ENCODE data around the gene SHC3. TPM values are rescaled to one million over a fixed set of nuclear protein-coding genes. Genes with fewer than 3 reads are reported as not detected.

SHC3 gene
- total RNA-seq, 2 experiments from 2014 or later = 0.03 TPM; not detected in 1

DNA sequence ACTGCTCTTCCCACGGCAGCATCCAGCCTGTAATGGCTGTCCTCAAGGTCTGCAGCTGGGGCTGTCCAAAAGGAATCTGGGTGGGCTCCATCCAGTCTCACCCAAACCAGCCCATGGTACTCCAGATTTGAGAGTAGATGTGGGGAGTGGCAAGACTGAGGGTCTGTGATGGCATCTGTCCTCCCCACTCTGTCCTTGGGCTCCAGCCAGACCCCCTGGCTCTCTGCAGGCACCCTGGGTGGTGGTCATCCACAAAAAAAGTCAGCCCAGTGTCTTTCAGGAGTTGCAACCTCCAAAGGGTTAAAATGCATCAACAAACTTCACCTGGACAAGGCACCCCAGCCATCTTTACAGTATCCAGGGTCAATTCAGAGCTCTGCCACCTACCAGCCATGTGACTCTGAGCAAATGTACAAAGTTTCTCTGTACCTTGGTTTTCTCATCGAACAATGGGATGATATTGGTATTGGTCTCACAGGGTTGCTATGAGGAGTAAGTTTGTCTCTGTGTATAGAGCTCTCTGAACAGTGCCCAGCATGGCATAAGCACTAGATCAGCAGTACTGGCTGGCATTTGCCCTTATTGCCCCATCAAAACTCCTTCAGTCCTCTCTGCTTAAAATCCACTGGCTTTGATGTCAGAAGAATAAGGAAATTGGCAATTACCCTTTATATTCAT lies 194.6 kb downstream of the SHC3 start:
- no peak for TF ChIP-seq EZH2phosphoT487 (IDR thresholded peaks at IDR 0.05; ENCODE audit: borderline replicate concordance, low read depth, low read length)
- TF ChIP-seq, protein P1, sequence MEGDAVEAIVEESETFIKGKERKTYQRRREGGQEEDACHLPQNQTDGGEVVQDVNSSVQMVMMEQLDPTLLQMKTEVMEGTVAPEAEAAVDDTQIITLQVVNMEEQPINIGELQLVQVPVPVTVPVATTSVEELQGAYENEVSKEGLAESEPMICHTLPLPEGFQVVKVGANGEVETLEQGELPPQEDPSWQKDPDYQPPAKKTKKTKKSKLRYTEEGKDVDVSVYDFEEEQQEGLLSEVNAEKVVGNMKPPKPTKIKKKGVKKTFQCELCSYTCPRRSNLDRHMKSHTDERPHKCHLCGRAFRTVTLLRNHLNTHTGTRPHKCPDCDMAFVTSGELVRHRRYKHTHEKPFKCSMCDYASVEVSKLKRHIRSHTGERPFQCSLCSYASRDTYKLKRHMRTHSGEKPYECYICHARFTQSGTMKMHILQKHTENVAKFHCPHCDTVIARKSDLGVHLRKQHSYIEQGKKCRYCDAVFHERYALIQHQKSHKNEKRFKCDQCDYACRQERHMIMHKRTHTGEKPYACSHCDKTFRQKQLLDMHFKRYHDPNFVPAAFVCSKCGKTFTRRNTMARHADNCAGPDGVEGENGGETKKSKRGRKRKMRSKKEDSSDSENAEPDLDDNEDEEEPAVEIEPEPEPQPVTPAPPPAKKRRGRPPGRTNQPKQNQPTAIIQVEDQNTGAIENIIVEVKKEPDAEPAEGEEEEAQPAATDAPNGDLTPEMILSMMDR (conservative IDR thresholded peaks at IDR 0.05; ENCODE audit: low read length) = no peak
- H2AFZ ChIP-seq (ENCODE audit: low read length) = no peak overlapping the region
- no peak overlapping the region for H3K27ac ChIP-seq (ENCODE audit: low read depth, low read length, poor library complexity, severe bottlenecking)
- BruUV-seq (replicated peaks) = no TSS peak
- H3K4me1 ChIP-seq (ENCODE audit: insufficient read depth, low read length, poor library complexity, severe bottlenecking) = peaks cover 3% of the 10 kb centered on the region
- intact Hi-C loops (cut with micrococcal nuclease; ENCODE audit: unreplicated experiment) = no loop called here
- no peak overlapping the region for H3K4me3 ChIP-seq (ENCODE audit: low read depth, low read length, poor library complexity, severe bottlenecking)
- CTCF ChIA-PET (ENCODE audit: unreplicated experiment) = no interaction called here
- H3K4me2 ChIP-seq (ENCODE audit: low read length) = no peak overlapping the region
- H3K9me3 ChIP-seq (ENCODE audit: low read length) = no peaks in the 10 kb centered on the region
- H3K9me2 ChIP-seq (ENCODE audit: insufficient read depth, low read length) = no peaks in the 10 kb centered on the region
- no peaks in the 10 kb centered on the region for H4K20me1 ChIP-seq (ENCODE audit: insufficient read depth, low read length)
- H3K36me3 ChIP-seq (ENCODE audit: insufficient read depth, low read length) = no peaks in the 10 kb centered on the region
- POLR2A ChIA-PET = no interaction called here
- no peak for DNase-seq (ENCODE audit: low spot score)
- H3K79me2 ChIP-seq (ENCODE audit: insufficient read depth, low read depth, low read length) = no peaks in the 10 kb centered on the region

DNA sequence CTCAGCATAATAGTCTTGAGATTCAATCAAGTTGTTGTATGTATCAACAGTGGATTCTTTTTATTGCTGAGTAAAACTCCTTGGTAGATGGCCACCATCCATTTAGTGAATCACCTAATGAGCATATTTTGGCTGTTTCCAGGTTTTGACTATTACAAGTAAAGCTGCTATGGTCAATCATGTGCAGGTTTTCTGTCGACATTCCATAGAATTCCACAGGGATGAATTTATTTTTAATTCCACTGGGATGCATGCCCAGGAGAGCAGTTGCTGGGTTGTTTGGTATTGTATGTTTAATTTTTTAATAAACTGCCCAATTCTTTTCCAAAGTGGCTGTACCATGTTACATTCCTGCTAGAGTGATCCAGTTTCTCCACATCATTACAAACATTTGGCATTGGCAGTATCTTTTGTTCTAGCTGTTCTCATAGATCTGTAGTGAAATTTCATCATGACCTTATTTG lies 197.8 kb downstream of the SHC3 start:
- intact Hi-C loops (cut with micrococcal nuclease; ENCODE audit: unreplicated experiment) = no loop called here
- BruUV-seq (replicated peaks) = no TSS peak
- DNase-seq (ENCODE audit: low spot score) = no peak
- H3K4me3 ChIP-seq (ENCODE audit: low read depth, low read length, poor library complexity, severe bottlenecking) = no peak overlapping the region
- H3K27ac ChIP-seq (ENCODE audit: low read depth, low read length, poor library complexity, severe bottlenecking) = no peak overlapping the region
- H3K4me2 ChIP-seq (ENCODE audit: low read length) = no peak overlapping the region
- POLR2A ChIA-PET = no interaction called here
- H3K4me1 ChIP-seq (ENCODE audit: insufficient read depth, low read length, poor library complexity, severe bottlenecking) = no peaks in the 10 kb centered on the region
- TF ChIP-seq EZH2phosphoT487 (IDR thresholded peaks at IDR 0.05; ENCODE audit: borderline replicate concordance, low read depth, low read length) = no peak
- TF ChIP-seq, protein P1 (conservative IDR thresholded peaks at IDR 0.05; ENCODE audit: low read length) = no peak
- H3K9me3 ChIP-seq (ENCODE audit: low read length) = no peaks in the 10 kb centered on the region
- H3K36me3 ChIP-seq (ENCODE audit: insufficient read depth, low read length) = no peaks in the 10 kb centered on the region
- no peaks in the 10 kb centered on the region for H4K20me1 ChIP-seq (ENCODE audit: insufficient read depth, low read length)
- H2AFZ ChIP-seq (ENCODE audit: low read length) = no peak overlapping the region
- CTCF ChIA-PET (ENCODE audit: unreplicated experiment) = no interaction called here
- H3K79me2 ChIP-seq (ENCODE audit: insufficient read depth, low read depth, low read length) = no peaks in the 10 kb centered on the region
- H3K9me2 ChIP-seq (ENCODE audit: insufficient read depth, low read length) = no peaks in the 10 kb centered on the region

DNA sequence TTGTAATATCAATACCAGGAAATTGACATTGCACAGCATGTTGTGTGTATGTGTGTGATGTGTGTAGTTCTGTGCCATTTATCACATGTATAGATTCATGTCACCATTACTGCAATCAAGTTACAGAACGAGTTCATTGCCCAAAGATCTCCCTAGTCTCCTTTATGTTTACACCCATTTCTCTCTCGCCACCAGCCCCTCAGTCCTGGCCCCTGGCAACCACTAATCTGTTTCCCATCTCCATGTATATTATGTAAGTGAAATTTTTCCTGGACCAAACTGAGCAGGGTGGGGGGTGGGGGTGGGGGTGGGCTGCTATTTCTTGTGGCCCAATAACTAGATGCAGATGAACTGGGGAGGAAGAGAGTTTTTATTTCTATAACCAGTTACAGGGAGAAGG lies 198.8 kb downstream of the SHC3 start:
- no TSS peak for BruUV-seq (replicated peaks)
- POLR2A ChIA-PET = no interaction called here
- H3K9me2 ChIP-seq (ENCODE audit: insufficient read depth, low read length) = no peaks in the 10 kb centered on the region
- H3K4me2 ChIP-seq (ENCODE audit: low read length) = no peak overlapping the region
- CTCF ChIA-PET (ENCODE audit: unreplicated experiment) = no interaction called here
- intact Hi-C loops (cut with micrococcal nuclease; ENCODE audit: unreplicated experiment) = no loop called here
- H3K79me2 ChIP-seq (ENCODE audit: insufficient read depth, low read depth, low read length) = no peaks in the 10 kb centered on the region
- no peaks in the 10 kb centered on the region for H3K36me3 ChIP-seq (ENCODE audit: insufficient read depth, low read length)
- H4K20me1 ChIP-seq (ENCODE audit: insufficient read depth, low read length) = no peaks in the 10 kb centered on the region
- no peaks in the 10 kb centered on the region for H3K4me1 ChIP-seq (ENCODE audit: insufficient read depth, low read length, poor library complexity, severe bottlenecking)
- no peak overlapping the region for H2AFZ ChIP-seq (ENCODE audit: low read length)
- no peak for DNase-seq (ENCODE audit: low spot score)
- TF ChIP-seq EZH2phosphoT487 (IDR thresholded peaks at IDR 0.05; ENCODE audit: borderline replicate concordance, low read depth, low read length) = no peak
- TF ChIP-seq, protein P1 (conservative IDR thresholded peaks at IDR 0.05; ENCODE audit: low read length) = no peak
- no peak overlapping the region for H3K4me3 ChIP-seq (ENCODE audit: low read depth, low read length, poor library complexity, severe bottlenecking)
- H3K9me3 ChIP-seq (ENCODE audit: low read length) = no peaks in the 10 kb centered on the region
- H3K27ac ChIP-seq (ENCODE audit: low read depth, low read length, poor library complexity, severe bottlenecking) = no peak overlapping the region
